GM21529 (cell line): Measurements from ENCODE around the gene PLD5.
A peak's percentile ranks its signal among the peaks of the same experiment; 100 is the strongest.
"Not testable (repeated sequence)": the region's sequence is repeated elsewhere in the genome, so short reads cannot be mapped to it uniquely, and the experiment has no call there.

Source experiments
- ATAC-seq: cut with Tn5 transposase; IDR thresholded peaks from one replicate; pipeline ENCODE4 v1.9.1; 2021; ENCODE audit not compliant: unreplicated experiment

The PLD5 gene

GRCh38 chr1:242214455-242214854 lies 310.0 kb downstream of the PLD5 start:
- not testable (repeated sequence) for ATAC-seq

DNA sequence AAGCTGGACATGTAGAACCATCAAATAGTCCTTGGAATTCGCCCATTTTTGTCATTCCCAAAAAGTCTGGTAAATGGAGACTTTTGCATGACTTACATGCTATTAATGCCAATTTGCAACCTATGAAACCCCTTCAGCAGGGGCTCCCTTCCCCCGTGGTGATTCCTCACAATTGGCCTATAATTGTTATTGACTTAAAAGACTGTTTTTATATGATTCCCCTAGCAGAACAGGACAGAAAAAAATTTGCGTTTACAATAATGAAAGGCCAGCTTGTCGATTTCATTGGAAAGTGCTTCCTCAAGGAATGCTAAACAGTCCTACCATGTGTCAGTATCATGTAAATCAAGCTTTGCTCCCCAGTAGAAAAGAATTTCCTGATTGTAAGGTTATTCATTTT lies 311.5 kb downstream of the PLD5 start:
- ATAC-seq, result not testable (repeated sequence)

GRCh38 chr1:242212401-242212800 lies 312.1 kb downstream of the PLD5 start:
- no peak for ATAC-seq

DNA sequence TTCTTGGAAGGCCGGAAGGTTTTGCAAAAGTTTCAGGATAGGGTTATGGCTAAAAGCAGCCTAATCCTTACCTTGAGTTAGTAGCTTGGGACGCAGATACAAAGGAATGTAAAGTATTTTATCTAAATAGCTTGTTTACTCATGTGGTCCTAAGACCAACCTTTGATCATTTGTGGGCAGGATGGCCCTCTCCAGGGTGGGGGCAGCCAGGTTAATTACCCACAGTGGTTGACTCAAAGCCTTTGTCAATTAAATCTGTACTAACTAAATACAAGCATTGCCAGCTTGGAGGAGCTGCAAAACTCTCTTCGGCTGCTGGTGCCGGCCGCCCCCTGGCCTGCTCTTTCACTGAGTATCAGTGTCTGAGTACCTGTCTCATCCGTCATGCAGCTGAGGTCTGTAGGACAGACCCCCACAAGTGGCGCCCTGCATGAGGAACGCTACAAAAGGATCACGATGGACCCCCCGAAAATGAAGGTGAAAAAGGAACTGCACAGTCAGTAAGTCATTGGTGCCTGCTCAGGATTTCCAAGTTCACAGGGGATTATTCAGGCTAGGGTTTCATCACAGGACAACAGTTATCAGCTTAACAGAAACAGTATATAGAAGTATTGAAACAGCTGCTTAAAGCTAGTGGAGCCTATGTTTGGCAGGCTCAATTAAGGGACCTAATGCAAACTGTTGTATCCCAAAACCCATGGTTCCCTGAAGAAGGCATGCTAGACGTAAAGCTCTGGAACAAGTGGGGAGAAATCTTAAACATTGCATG lies 313.1 kb downstream of the PLD5 start:
- no peak for ATAC-seq

- not testable (repeated sequence) for ATAC-seq
Observed at GRCh38 chr1:242210316-242210715, 314.2 kb downstream of the PLD5 start.

GRCh38 chr1:242209063-242209462 lies 315.4 kb downstream of the PLD5 start:
- ATAC-seq, result no peak

DNA sequence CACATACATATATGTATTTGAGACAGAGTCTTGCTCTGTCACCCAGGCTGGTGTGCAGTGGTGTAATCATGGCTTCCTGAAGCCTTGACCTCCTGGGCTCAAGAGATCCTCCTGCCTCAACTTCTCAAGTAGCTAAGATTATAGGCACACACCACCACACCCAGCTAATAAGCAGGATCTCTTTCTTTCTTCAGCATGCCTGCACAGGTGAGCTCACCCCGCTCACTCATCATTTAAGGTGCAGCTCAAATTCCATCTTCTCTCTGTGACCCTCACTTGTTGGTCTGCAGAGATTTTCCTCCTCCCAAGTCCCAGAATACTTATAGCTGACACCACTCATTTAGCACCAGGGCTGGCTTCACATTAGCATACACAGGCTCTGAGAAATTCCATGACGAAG lies 316.5 kb downstream of the PLD5 start:
- ATAC-seq, result no peak

DNA sequence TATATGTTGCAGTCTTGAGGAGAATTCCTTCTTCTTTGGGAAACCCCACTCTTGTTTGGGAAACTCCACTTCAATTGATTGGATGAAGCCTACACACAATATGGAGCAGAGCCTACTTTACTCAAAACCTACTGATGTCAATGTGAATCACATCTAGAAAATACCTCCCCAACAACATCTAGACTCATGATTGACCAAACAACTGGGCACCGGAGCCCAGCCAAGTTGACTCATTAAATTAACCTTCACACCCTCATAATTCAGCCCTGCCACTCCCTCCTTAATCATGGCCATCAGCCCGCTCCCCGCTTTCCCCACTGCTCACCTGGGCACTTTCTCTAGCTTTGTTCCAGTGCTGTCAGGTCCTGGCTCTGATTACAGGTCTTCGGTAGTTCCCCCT lies 317.5 kb downstream of the PLD5 start:
- no peak for ATAC-seq

DNA sequence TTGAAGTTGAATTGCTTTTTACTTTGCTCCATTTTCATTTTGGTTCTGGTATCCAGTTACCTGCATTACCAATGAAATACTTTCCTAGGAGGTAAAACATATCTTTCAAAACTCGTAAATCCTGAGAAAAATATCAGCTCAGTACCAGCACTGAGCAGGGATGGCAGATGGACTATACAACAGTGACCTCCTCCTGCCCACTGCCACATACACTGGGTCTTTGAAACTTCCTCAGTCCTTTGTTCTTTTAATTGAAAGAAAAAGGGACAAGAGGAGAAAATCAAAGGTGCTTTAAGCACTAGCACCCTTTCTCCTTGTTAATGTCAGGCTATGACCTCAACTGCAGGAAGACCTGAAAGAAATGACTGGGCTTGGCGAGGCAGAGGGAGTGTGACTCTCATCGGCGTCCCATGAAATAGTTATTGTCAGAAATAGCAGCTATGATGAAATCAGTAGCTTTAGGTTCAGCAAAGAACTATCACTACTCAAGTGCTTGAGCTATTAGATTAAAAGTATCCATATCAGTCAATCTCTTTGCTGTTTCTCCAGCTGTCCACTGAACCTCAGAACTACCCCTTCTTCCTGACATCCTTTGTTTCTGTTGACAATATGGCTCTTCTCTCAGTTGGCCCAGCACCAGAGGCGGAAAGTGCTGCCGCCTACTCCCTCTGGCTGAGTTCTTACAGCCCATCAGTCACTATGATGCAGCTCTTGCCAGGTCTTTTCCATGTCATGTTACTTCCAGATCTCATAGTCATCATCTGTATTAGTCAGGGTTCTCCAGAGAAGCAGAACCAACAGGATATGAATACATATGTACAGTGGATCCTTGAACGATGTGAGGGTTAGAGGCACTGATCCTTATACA lies 318.6 kb downstream of the PLD5 start:
- no peak for ATAC-seq

DNA sequence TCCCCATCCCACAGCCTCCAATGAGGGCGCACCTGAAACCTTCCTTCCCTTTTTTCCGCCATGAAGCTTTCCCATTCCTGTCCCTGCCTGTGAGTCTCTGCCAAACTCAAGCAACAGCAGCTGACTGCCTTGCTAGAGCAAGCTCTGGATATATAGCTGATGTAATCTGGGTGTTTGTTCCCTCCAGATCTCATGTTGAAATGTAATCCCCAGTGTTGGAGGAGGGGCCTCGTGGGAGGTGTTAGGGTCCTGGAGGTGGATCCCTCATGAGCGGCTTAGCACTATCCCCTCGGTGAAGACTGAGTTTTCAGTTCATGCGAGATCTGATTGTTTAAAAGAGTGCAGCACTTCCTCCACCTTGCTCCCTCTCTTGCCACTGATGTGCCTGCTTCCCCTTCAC lies 321.2 kb downstream of the PLD5 start:
- no peak for ATAC-seq

- no peak for ATAC-seq
Observed at GRCh38 chr1:242201090-242201489, 323.4 kb downstream of the PLD5 start.

- ATAC-seq, result no peak
Observed at GRCh38 chr1:242199776-242200458, 324.6 kb downstream of the PLD5 start.

DNA sequence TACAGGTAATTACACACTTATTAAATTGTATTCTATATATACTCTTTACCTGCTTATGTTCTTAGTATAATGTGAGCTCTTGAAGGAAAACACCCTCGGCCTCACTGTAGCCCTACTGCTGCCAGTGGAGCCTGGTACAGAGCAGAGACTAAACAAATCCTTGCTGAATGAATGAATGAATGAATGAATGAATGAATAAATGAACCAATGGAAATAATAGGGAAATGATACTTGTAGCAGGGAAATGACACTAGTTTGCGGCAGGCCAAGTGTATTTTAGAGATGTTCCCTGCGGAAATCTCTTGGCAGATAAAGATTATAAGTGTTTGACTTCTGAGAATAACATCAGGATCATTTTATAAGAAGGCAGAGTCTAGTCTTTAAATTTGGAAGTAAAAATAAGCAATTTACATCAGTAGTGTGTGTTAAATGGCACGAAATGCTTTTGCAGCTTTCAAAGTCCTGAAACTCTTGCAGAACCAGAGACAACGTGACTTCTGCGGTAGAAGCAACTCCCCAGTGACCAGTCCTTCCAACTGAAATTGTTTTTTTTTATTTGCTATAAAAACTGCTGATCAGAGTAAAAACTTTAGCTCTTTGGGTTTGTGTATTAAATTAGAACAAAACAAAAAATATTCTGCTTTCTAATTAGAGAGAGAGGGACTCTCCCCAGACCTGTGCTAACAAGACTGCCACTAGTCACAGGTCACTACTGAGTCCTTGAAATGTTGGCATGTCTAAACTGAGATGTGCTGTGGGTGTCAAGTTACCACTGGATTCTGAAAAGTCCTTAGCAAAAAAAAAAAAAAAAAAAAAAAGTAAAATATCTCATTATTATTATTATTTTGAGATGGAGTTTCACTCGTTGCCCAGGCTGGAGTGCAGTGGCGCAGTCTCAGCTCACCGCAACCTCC lies 326.3 kb downstream of the PLD5 start:
- no peak for ATAC-seq

DNA sequence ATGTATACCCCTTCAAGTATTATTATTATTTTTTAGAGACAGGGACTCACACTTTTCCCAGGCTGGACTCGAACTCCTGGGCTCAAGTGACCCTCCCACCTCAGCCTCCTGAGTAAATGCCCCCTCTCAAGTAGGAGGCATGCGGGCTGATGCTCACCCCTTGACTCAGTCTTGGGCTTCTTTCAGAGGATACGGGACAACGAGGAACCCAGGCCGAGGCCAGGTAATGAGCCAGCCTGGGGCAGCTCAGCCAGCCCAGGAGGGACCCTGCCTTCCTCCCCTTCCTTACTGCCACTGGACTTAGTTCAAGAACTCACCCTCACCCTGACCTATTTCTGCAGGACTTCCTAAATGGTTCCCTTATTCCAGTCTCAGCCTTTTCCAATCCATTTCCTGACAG lies 327.6 kb downstream of the PLD5 start:
- ATAC-seq, result no peak

DNA sequence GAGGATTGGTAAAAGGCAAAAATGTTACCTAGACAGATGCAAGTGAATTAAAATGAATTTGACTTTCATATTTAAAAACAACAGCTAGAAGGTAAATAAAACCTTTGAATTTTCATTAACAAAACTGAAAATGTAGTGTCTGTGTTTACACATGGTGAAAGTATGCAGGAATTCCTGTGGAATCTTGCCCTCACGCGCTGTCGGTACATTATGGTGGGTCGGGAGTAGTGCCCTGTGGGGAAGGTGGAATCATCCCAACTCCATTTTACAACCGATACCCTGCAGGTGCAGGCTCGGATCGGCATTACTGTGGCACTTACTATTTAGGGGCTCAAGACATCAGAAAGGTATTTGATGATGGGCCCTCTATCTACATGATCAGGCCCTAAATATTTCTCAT lies 328.4 kb downstream of the PLD5 start:
- no peak for ATAC-seq

- ATAC-seq, result no peak
Observed at GRCh38 chr1:242189591-242189990, 334.9 kb downstream of the PLD5 start.

DNA sequence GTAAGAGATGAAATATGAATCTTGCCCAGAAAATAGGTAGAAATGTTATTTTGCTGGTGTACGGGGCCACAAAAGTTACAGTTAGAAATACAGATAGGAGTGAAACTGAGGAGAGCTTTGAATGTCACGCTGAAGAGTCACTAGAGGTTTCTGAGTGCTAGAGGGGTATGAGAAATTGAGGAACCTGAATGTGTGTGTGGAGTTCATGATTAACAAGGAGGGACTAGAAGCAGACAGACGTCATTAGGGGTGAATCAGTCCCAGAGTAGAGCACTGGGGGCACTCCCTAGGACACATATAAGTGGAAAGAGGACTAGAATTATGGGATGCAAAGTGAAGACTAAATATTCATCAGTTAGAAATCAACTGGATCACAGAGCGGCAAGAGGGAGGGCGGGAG lies 336.7 kb downstream of the PLD5 start:
- peak; percentile 79 for ATAC-seq

- ATAC-seq, result no peak
Observed at GRCh38 chr1:242187171-242187570, 337.3 kb downstream of the PLD5 start.

DNA sequence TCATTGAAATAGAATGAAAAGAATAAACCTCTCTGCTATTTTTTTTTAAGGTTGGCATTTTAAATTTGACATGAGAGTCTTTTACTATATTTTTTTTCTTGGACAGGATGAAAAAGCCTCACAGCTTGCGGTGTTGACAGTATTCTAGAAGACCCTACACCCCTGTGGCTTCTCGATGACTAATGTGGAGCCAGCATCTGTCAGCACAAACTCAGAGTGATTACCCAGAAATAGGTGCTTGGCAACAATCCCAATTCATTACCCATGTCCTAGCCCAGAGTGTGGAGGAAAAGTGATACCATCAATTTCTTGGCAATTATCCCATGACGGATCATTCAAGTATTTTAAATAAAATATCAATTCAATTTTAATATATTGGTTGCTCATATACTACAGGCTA lies 338.8 kb downstream of the PLD5 start:
- no peak for ATAC-seq

DNA sequence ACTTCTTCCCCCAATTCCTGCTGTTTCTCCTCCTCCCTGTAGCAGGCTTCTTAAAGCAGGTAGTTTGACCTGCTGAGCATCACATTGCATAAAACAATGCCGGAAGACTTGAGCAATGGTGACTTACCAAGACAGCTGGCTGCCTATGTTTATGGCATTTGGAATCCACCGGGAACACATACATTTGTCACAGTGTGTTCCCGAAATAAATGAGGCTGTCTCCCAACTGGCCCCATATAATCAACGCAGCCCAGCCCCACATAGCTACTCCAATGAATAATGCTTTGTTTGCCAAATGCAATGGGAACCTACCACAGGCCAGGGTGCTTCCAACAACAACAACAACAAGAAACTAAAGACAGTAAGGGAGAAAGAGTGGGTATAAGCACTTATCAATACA lies 339.5 kb downstream of the PLD5 start:
- ATAC-seq, result no peak

DNA sequence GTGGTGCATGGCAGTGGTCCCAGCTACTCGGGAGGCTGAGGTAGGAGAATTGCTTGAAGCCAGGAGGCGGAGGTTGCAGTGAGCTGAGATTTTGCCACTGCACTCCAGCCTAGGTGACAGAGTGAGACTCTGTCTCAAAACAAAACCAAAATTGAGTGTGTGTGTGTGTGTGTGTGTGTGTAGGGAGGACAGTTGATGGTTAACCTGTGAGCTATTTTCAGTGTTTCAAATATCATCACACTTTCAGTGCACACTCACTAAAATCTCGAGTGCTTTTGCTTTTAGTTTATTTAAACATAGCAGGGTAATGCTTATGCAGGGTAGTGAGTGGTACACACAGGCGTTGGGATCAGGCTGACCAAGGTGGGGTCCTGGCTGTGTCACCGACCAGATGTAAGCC lies 344.7 kb downstream of the PLD5 start:
- ATAC-seq, result peak; percentile 87
